Pancreas (tissue), 10 donors: Measurements from ENCODE around the gene NKD2. TPM values are rescaled to one million over a fixed set of nuclear protein-coding genes. Genes with fewer than 3 reads are reported as not detected.
"Not testable (repeated sequence)": the region's sequence is repeated elsewhere in the genome, so short reads cannot be mapped to it uniquely, and the experiment has no call there.

Experiments used
- ATAC-seq, 4 donors: fragments of 200-7000 bp; cut with Tn5 transposase; one replicate each; pipeline versions ENCODE4 v1.8.0 to v1.9.1; 2020; ENCODE audit warnings: mild to moderate bottlenecking in 4 of 4, moderate library complexity in 4 of 4
- DNase-seq, 6 donors: peaks; one replicate each; pipeline ENCODE4 v3.0.0-alpha.2; 2020
- FAIRE-seq: peaks from 2 replicates; lab custom pipeline; 2012; peaks lifted over from hg19 to GRCh38; lab: Jason Lieb, UNC
- H3K27ac ChIP-seq, 4 donors: fragments of 200-600 bp; sonication (generic); 1 replicate in 3 of 4; 2 replicates in 1 of 4; pipeline versions ENCODE4 v1.5.0 to v1.8.0; 2020
- H3K27me3 ChIP-seq, 4 donors: fragments of 200-600 bp; one replicate each; pipeline ENCODE4 v1.8.0; 2021
- H3K36me3 ChIP-seq, 3 donors: fragments of 200-600 bp; sonication (generic) in 1 of 3; one replicate each; pipeline versions ENCODE4 v1.5.0 to v1.8.0; 2020 to 2021
- H3K4me1 ChIP-seq, 3 donors: fragments of 200-600 bp; one replicate each; pipeline ENCODE4 v1.8.0; 2021
- H3K4me3 ChIP-seq, 4 donors: fragments of 200-600 bp; sonication (generic) in 2 of 4; one replicate each; pipeline versions ENCODE4 v1.5.0 to v1.8.0; 2020 to 2021
- H3K9me3 ChIP-seq, 4 donors: fragments of 200-600 bp; one replicate each; pipeline ENCODE4 v1.8.0; 2021
- WGBS, 2 donors: extraction: QIAGEN DNeasy Blood & Tissue Kit; methylation state at CpG; one replicate each; pipeline ENCODE4 v1.1.7; 2013; 5-methylcytosine and 5-hydroxymethylcytosine counted together
- intact Hi-C, 3 donors: fragments of 100-400 bp; cut with DNase I; formaldehyde crosslinking; loops; one replicate each; pipeline versions ENCODE4 v1.11.1 to v1.14.2; 2022
- polyA plus RNA-seq, 2 donors: library from polyadenylated mRNA; stranded (reverse); fragments of 200-250 nt; gene quantifications; one replicate each; pipeline ENCODE4 v1.2.3, GENCODE V29; 2013
- total RNA-seq, 6 donors: library from RNA; stranded (reverse); fragmentation: NEBNext Ultra II Directional in 4 of 6; extraction: Animal tissue kit (Norgen Biotek cat#: 25700) in 4 of 6; gene quantifications; one replicate each; pipeline versions ENCODE4 v1.2.1 to v1.2.4, GENCODE V29; 2021 to 2023
- TF ChIP-seq, protein P1 (sequence below), 4 donors: fragments of 200-600 bp; sonication (generic) in 3 of 4; IDR thresholded peaks; one replicate each; pipeline versions ENCODE4 v1.5.0 to v1.8.0; 2021; ENCODE audit warnings: antibody characterized with exemption in 4 of 4
- donor health status: healthy with polysubstance abuse.
- donor health status: DM: no; HTN: no; CAD: no; lungs with moderate emphysema.
- donor health status: DM: no; HTN: no; CAD: no.
- donor health status: control.
- donor health status: control.
- donor health status: Bipolar disorder and iron deficiency.
- donor health status: DM: yes; HTN: yes; CAD: no.
- donor health status: DM: no; HTN: no; CAD: no.
- donor health status: DM: no; HTN: no; CAD: no.
- donor health status: DM: yes; HTN: yes; CAD: no.

The NKD2 gene
- total and polyA plus RNA-seq, 8 donors = 1.8 to 18.6 (median 4.3) TPM

- WGBS, 2 donors = 82 to 85% methylated on average over 33 to 37 of the region's 37 CpGs
- Histone ChIP-seq H3K27ac (no peak overlapping the region), H3K36me3 (no peaks in the 10 kb centered on the region), H3K4me3 (no peak overlapping the region), H3K9me3 (no peaks in the 10 kb centered on the region), H3K4me1 (no peaks in the 10 kb centered on the region), H3K27me3 (no peaks in the 10 kb centered on the region)
- TF ChIP-seq, protein P1, sequence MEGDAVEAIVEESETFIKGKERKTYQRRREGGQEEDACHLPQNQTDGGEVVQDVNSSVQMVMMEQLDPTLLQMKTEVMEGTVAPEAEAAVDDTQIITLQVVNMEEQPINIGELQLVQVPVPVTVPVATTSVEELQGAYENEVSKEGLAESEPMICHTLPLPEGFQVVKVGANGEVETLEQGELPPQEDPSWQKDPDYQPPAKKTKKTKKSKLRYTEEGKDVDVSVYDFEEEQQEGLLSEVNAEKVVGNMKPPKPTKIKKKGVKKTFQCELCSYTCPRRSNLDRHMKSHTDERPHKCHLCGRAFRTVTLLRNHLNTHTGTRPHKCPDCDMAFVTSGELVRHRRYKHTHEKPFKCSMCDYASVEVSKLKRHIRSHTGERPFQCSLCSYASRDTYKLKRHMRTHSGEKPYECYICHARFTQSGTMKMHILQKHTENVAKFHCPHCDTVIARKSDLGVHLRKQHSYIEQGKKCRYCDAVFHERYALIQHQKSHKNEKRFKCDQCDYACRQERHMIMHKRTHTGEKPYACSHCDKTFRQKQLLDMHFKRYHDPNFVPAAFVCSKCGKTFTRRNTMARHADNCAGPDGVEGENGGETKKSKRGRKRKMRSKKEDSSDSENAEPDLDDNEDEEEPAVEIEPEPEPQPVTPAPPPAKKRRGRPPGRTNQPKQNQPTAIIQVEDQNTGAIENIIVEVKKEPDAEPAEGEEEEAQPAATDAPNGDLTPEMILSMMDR (IDR thresholded peaks at IDR 0.05) = no peak
- ATAC-seq (no peak), DNase-seq (peak in 2 of 6 donors; percentile 9 to 35), FAIRE-seq (no peak)
- intact Hi-C loops = no loop called here
Observed at GRCh38 chr5:1019001-1019905, 10.7 kb downstream of the NKD2 start.

- no peak overlapping the region for H3K4me3 ChIP-seq
- TF ChIP-seq, protein P1 (IDR thresholded peaks at IDR 0.05) = no peak
- intact Hi-C loops = no loop called here
- ATAC-seq (no peak), FAIRE-seq (no peak), DNase-seq (peak in 2 of 6 donors; percentile 15 to 44)
- H3K36me3 ChIP-seq = no peaks in the 10 kb centered on the region
- H3K9me3 ChIP-seq = no peaks in the 10 kb centered on the region
- 69 to 77% methylated on average over 16 of the region's 16 CpGs for WGBS, 2 donors
- H3K4me1 ChIP-seq = no peaks in the 10 kb centered on the region
- no peaks in the 10 kb centered on the region for H3K27me3 ChIP-seq
- no peak overlapping the region for H3K27ac ChIP-seq
Observed at GRCh38 chr5:1020452-1020961, 11.9 kb downstream of the NKD2 start.

GRCh38 chr5:1021136-1021968 is 12.8 kb downstream of the NKD2 start:
- H3K4me1 ChIP-seq = no peaks in the 10 kb centered on the region
- H3K27me3 ChIP-seq = no peaks in the 10 kb centered on the region
- WGBS, 2 donors = 60 to 69% methylated on average over 28 to 29 of the region's 29 CpGs
- H3K4me3 ChIP-seq = no peak overlapping the region
- H3K36me3 ChIP-seq = no peaks in the 10 kb centered on the region
- intact Hi-C loops = no loop called here
- DNase-seq = peak in 1 of 6 donors; percentile 48
- TF ChIP-seq, protein P1 (IDR thresholded peaks at IDR 0.05) = no peak
- ATAC-seq = no peak
- FAIRE-seq = no peak
- H3K27ac ChIP-seq = no peak overlapping the region
- no peaks in the 10 kb centered on the region for H3K9me3 ChIP-seq

DNA sequence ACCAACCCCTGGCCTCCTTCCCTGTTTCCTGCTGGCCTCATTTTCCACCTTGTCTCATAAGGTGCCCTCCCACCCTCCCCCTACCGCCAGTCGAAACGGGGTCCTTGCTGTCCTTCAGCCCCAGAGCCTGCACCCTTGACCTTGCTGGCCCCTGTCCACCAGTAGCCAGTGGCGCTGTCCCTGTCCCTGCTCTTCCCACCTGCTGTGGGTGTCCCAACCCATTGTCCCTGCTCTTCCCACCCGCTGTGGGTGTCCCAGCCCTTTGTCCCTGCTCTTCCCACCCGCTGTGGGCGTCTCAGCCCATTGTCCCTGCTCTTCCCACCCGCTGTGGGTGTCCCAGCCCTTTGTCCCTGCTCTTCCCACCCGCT is 13.4 kb downstream of the NKD2 start:
- H3K9me3 ChIP-seq, H3K36me3 ChIP-seq, ATAC-seq, intact Hi-C loops, H3K4me3 ChIP-seq, H3K4me1 ChIP-seq, FAIRE-seq, H3K27me3 ChIP-seq, H3K27ac ChIP-seq: not testable (repeated sequence)
- peak in 1 of 6 donors; percentile 34 for DNase-seq
- WGBS, 2 donors = 74 to 79% methylated on average over 8 to 9 of the region's 9 CpGs
